Measurements from ENCODE around the gene ALPI.
"Not testable (repeated sequence)": the region's sequence is repeated elsewhere in the genome, so short reads cannot be mapped to it uniquely, and the experiment has no call there.

ALPI gene

DNA sequence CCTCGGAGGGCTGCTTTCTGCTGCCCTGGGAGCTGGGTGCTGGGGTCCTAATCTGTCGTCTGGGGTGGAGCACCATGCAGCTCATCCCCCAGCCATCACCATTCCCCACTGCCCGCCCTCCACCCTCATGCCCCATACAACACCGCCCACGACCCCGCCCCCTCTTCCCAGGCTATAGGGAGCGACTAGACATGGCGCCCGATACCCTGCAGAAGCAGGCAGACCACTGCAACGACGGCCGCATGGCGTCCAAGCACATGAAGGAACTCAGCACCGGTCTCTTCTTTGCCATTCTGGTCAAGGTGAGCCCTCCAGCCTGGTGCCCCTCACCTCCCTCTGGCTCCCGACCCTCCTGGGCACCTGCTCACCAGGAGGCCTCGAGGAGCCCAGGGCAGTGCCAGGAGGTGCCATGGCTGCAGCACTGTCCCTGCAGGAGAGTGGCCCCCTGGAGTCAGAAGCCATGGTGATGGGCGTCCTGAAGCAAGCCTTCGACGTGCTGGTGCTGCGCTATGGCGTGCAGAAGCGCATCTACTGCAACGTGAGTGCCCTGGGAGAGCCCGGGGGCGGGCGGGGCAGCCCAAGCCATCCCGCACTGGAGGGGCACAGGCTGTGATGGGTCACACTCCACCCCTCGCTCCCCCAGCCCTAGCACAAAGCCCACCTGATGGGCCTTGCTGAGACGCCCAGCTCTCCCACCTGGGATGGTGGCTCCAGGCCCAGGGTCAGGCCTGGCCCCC lies 10.6 kb upstream of the ALPI start:
- H3K18ac ChIP-seq (ENCODE audit: low read length); H3K4ac ChIP-seq (ENCODE audit: low read depth, low read length); H3K4me1 ChIP-seq (ENCODE audit: control insufficient read depth, low read depth, low read length); H2BK5ac ChIP-seq (ENCODE audit: low read length); H3K4me2 ChIP-seq (ENCODE audit: low read length); H4K8ac ChIP-seq (ENCODE audit: low read depth, low read length); DNase-seq; H2AK5ac ChIP-seq (ENCODE audit: low read length); H4K5ac ChIP-seq (ENCODE audit: low read length); H3K79me1 ChIP-seq (ENCODE audit: low read length); H3K56ac ChIP-seq (ENCODE audit: low read length); H2BK15ac ChIP-seq (replicated peaks; ENCODE audit: low read depth); H3K36me3 ChIP-seq (ENCODE audit: control insufficient read depth, insufficient read depth, low read length); H3K4me3 ChIP-seq (ENCODE audit: low read length); H3K27me3 ChIP-seq (ENCODE audit: insufficient read depth, low read length, poor library complexity); H3K27ac ChIP-seq (ENCODE audit: low read depth, low read length); H3K79me2 ChIP-seq (ENCODE audit: control insufficient read depth, insufficient read depth, low read length); H3K23ac ChIP-seq (ENCODE audit: low read length); H2BK120ac ChIP-seq (ENCODE audit: low read depth, low read length); H3K9ac ChIP-seq (ENCODE audit: low read length): not testable (repeated sequence)
- no CpG with 5 or more reads among the region's 29 CpGs for WGBS (ENCODE audit: extremely low coverage, insufficient coverage, low lambda C conversion rate)

DNA sequence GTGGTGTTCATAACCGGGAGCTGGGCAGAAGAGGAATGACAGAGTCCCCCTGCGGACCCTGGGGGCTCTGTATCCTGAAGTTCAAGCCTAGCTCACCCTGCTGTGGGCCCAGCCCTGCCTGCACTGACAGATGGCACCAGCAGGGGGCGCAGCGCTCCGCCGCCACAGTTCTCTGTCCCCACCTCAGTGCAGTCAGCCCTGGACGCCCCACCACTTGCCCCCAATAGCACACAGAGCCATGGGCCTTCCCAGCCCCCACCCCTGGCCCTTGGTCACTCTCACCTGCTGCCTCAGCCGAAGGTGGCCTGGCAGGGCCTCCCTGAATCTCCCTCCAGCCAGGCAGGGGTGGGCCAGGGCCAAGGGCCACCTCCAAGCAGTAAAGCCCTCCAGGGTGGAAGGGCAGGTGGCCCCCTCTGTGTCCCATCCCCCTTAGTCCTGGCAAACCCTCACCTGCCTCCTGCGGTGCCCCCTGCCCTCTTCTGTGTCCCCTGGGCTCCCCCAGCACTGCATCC lies 9.6 kb upstream of the ALPI start:
- no CpG with 5 or more reads among the region's 9 CpGs for WGBS (ENCODE audit: extremely low coverage, insufficient coverage, low lambda C conversion rate)
- not testable (repeated sequence) for H2BK15ac ChIP-seq (replicated peaks; ENCODE audit: low read depth); H4K8ac ChIP-seq (ENCODE audit: low read depth, low read length); H3K27ac ChIP-seq (ENCODE audit: low read depth, low read length); H3K79me1 ChIP-seq (ENCODE audit: low read length); H2AK5ac ChIP-seq (ENCODE audit: low read length); H3K18ac ChIP-seq (ENCODE audit: low read length); H3K4me3 ChIP-seq (ENCODE audit: low read length); H3K27me3 ChIP-seq (ENCODE audit: insufficient read depth, low read length, poor library complexity); H3K36me3 ChIP-seq (ENCODE audit: control insufficient read depth, insufficient read depth, low read length); H3K56ac ChIP-seq (ENCODE audit: low read length); H3K23ac ChIP-seq (ENCODE audit: low read length); H2BK5ac ChIP-seq (ENCODE audit: low read length); DNase-seq; H3K4ac ChIP-seq (ENCODE audit: low read depth, low read length); H3K9ac ChIP-seq (ENCODE audit: low read length); H3K4me1 ChIP-seq (ENCODE audit: control insufficient read depth, low read depth, low read length); H4K5ac ChIP-seq (ENCODE audit: low read length); H2BK120ac ChIP-seq (ENCODE audit: low read depth, low read length); H3K4me2 ChIP-seq (ENCODE audit: low read length); H3K79me2 ChIP-seq (ENCODE audit: control insufficient read depth, insufficient read depth, low read length)

DNA sequence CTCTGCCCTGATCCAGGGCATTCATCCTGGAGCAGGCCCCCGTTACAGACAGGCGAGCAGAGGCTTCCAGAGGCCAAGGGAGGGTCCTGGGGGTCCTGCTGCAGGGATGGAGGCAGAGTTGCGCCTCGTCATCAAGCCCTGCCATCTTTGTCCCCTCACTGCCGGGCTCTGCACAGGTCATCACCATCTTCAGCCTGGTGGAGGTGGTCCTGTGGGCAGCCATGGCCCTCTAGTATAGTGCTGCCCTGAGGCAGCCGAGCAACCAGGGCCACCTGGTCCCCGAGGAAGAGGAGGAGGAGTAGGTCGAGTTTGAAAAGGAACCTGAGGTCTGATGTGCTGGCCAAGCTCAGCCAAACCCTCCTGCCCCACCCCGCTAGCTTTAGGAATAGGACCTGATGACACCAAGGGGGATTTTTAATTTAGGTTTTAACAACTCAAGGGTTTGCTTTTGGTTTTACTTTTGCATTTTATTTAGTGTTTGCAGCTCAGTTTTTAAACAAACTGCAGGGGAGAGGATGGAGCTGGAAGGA lies 8.8 kb upstream of the ALPI start:
- Histone ChIP-seq H3K79me1 (ENCODE audit: low read length) (no peaks in the 10 kb centered on the region), H4K5ac (ENCODE audit: low read length) (no peak overlapping the region), H3K56ac (ENCODE audit: low read length) (no peak overlapping the region), H3K9ac (ENCODE audit: low read length) (no peak overlapping the region), H3K79me2 (ENCODE audit: control insufficient read depth, insufficient read depth, low read length) (no peaks in the 10 kb centered on the region), H3K18ac (ENCODE audit: low read length) (no peak overlapping the region), H3K36me3 (ENCODE audit: control insufficient read depth, insufficient read depth, low read length) (no peaks in the 10 kb centered on the region), H3K27me3 (ENCODE audit: insufficient read depth, low read length, poor library complexity) (no peaks in the 10 kb centered on the region), H3K23ac (ENCODE audit: low read length) (no peak overlapping the region), H2AK5ac (ENCODE audit: low read length) (no peak overlapping the region), H3K4me3 (ENCODE audit: low read length) (no peak overlapping the region), H2BK5ac (ENCODE audit: low read length) (no peak overlapping the region), H3K4me1 (ENCODE audit: control insufficient read depth, low read depth, low read length) (no peaks in the 10 kb centered on the region), H3K4me2 (ENCODE audit: low read length) (no peak overlapping the region), H2BK120ac (ENCODE audit: low read depth, low read length) (no peak overlapping the region), H3K27ac (ENCODE audit: low read depth, low read length) (no peak overlapping the region), H4K8ac (ENCODE audit: low read depth, low read length) (no peak overlapping the region), H2BK15ac (replicated peaks; ENCODE audit: low read depth) (no peak overlapping the region), H3K4ac (ENCODE audit: low read depth, low read length) (no peak overlapping the region)
- DNase-seq, result no peak
- no CpG with 5 or more reads among the region's 9 CpGs for WGBS (ENCODE audit: extremely low coverage, insufficient coverage, low lambda C conversion rate)

DNA sequence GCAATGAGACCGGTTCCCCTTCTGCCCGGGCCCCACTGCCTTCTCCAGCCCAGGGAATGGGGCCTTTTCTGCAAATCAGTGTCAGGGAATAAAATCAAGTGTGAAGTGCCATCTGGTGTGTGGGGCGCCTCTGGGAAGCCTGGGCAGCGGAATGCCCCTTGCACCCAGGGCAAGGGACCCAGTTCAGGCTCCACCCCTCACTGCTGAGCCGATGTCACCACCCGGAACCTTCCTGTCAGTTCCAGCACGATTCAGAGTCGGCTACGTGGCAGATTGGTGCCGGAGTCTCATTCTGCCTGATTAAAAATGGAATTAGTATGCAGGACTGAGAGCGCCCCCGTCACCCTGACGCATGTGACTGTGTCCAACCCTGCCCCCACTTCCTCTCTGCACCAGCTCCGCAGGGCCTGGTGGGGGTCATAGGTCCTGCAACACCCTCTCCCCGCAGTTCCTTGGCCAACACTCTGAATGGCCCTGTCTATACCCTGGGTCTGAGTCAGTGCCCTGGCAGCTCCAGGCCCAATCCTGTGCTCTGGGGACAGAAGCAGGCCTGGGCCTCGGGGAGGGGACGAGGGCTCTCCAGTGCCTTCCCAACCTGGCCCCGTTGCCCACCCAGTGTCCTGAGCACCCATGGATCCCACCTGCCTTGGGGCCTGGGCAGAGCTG lies 8.2 kb upstream of the ALPI start:
- H2BK5ac ChIP-seq (ENCODE audit: low read length), result no peak overlapping the region
- no peak overlapping the region for H3K18ac ChIP-seq (ENCODE audit: low read length)
- no peaks in the 10 kb centered on the region for H3K27me3 ChIP-seq (ENCODE audit: insufficient read depth, low read length, poor library complexity)
- H2AK5ac ChIP-seq (ENCODE audit: low read length), result no peak overlapping the region
- no peak overlapping the region for H3K56ac ChIP-seq (ENCODE audit: low read length)
- H3K36me3 ChIP-seq (ENCODE audit: control insufficient read depth, insufficient read depth, low read length), result no peaks in the 10 kb centered on the region
- H3K4me2 ChIP-seq (ENCODE audit: low read length), result no peak overlapping the region
- H4K8ac ChIP-seq (ENCODE audit: low read depth, low read length), result no peak overlapping the region
- no CpG with 5 or more reads among the region's 18 CpGs for WGBS (ENCODE audit: extremely low coverage, insufficient coverage, low lambda C conversion rate)
- H3K9ac ChIP-seq (ENCODE audit: low read length), result no peak overlapping the region
- no peak overlapping the region for H4K5ac ChIP-seq (ENCODE audit: low read length)
- H3K4me1 ChIP-seq (ENCODE audit: control insufficient read depth, low read depth, low read length), result no peaks in the 10 kb centered on the region
- H3K4me3 ChIP-seq (ENCODE audit: low read length), result no peak overlapping the region
- no peaks in the 10 kb centered on the region for H3K79me2 ChIP-seq (ENCODE audit: control insufficient read depth, insufficient read depth, low read length)
- no peaks in the 10 kb centered on the region for H3K79me1 ChIP-seq (ENCODE audit: low read length)
- H2BK15ac ChIP-seq (replicated peaks; ENCODE audit: low read depth), result no peak overlapping the region
- no peak for DNase-seq
- H2BK120ac ChIP-seq (ENCODE audit: low read depth, low read length), result no peak overlapping the region
- no peak overlapping the region for H3K27ac ChIP-seq (ENCODE audit: low read depth, low read length)
- no peak overlapping the region for H3K4ac ChIP-seq (ENCODE audit: low read depth, low read length)
- H3K23ac ChIP-seq (ENCODE audit: low read length), result no peak overlapping the region

DNA sequence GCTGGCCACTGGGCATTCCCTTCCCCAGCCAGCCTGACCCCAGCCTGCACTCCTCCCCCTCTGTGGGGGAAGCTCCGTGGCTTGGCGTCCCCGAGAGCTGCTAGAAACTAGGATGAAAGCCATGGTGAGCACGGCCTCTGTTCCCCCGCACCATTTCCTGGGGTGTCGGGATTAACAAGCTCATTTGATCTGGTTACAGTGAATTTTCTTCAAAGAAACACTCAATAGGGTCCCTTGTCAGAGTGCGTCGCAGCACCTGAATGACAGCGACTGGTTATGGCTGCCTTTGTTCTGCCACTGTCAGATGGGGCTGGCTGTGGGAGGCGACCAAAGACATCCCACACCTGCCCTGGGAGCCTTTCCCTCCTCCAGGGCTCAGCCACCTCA lies 7.7 kb upstream of the ALPI start:
- Histone ChIP-seq H3K56ac (ENCODE audit: low read length) (no peak overlapping the region), H3K23ac (ENCODE audit: low read length) (no peak overlapping the region), H4K8ac (ENCODE audit: low read depth, low read length) (no peak overlapping the region), H3K4me1 (ENCODE audit: control insufficient read depth, low read depth, low read length) (no peaks in the 10 kb centered on the region), H4K5ac (ENCODE audit: low read length) (no peak overlapping the region), H3K4me2 (ENCODE audit: low read length) (no peak overlapping the region), H3K79me2 (ENCODE audit: control insufficient read depth, insufficient read depth, low read length) (no peaks in the 10 kb centered on the region), H3K4ac (ENCODE audit: low read depth, low read length) (no peak overlapping the region), H2BK15ac (replicated peaks; ENCODE audit: low read depth) (no peak overlapping the region), H2BK120ac (ENCODE audit: low read depth, low read length) (no peak overlapping the region), H3K4me3 (ENCODE audit: low read length) (no peak overlapping the region), H3K27me3 (ENCODE audit: insufficient read depth, low read length, poor library complexity) (no peaks in the 10 kb centered on the region), H3K27ac (ENCODE audit: low read depth, low read length) (no peak overlapping the region), H3K36me3 (ENCODE audit: control insufficient read depth, insufficient read depth, low read length) (no peaks in the 10 kb centered on the region), H3K9ac (ENCODE audit: low read length) (no peak overlapping the region), H2AK5ac (ENCODE audit: low read length) (no peak overlapping the region), H3K18ac (ENCODE audit: low read length) (no peak overlapping the region), H2BK5ac (ENCODE audit: low read length) (no peak overlapping the region), H3K79me1 (ENCODE audit: low read length) (no peaks in the 10 kb centered on the region)
- DNase-seq, result no peak
- WGBS (ENCODE audit: extremely low coverage, insufficient coverage, low lambda C conversion rate), result no CpG with 5 or more reads among the region's 10 CpGs

Data from mesendoderm (in vitro differentiated cells).